Naive B cell (primary cell): ENCODE data around the gene RRAGC. TPM values are rescaled to one million over a fixed set of nuclear protein-coding genes. Genes with fewer than 3 reads are reported as not detected.
"Not testable (repeated sequence)": the region's sequence is repeated elsewhere in the genome, so short reads cannot be mapped to it uniquely, and the experiment has no call there.

Experiments used
- ATAC-seq, 2 donors: fragments of 150-1000 bp; cut with Tn5 transposase; 2 replicates each; pipeline ENCODE4 v1.10.0; 2021; ENCODE audit warnings: low read depth in 2 of 2, mild to moderate bottlenecking in 2 of 2, moderate library complexity in 2 of 2
- DNase-seq: peaks from one replicate; pipeline ENCODE4 v3.0.0; 2022
- H3K27ac Mint-ChIP-seq, 6 donors: one replicate each; pipeline ENCODE4 v1.8.0; 2020 to 2022; ENCODE audit warnings: mild to moderate bottlenecking in 6 of 6, mixed read lengths in 6 of 6, moderate library complexity in 5 of 6, inconsistent platforms in 2 of 6
- H3K27me3 Mint-ChIP-seq, 3 donors: one replicate each; pipeline ENCODE4 v1.8.0; 2021 to 2022; ENCODE audit warnings: mixed read lengths in 3 of 3, mild to moderate bottlenecking in 1 of 3
- H3K36me3 Mint-ChIP-seq, 2 donors: one replicate each; pipeline ENCODE4 v1.8.0; 2020 to 2022; ENCODE audit warnings: mixed read lengths in 2 of 2, inconsistent platforms in 1 of 2, mild to moderate bottlenecking in 1 of 2
- H3K4me1 Mint-ChIP-seq, 3 donors: one replicate each; pipeline ENCODE4 v1.8.0; 2020 to 2022; ENCODE audit warnings: mixed read lengths in 3 of 3, inconsistent platforms in 1 of 3, mild to moderate bottlenecking in 1 of 3, moderate library complexity in 1 of 3
- H3K4me3 Mint-ChIP-seq, 8 donors: one replicate each; pipeline ENCODE4 v1.8.0; 2020 to 2022; ENCODE audit warnings: mild to moderate bottlenecking in 8 of 8, mixed read lengths in 8 of 8, moderate library complexity in 8 of 8, inconsistent platforms in 2 of 8
- H3K9me3 Mint-ChIP-seq, 7 donors: one replicate each; pipeline ENCODE4 v1.8.0; 2020 to 2022; ENCODE audit warnings: mixed read lengths in 7 of 7, mild to moderate bottlenecking in 5 of 7, inconsistent platforms in 2 of 7, moderate library complexity in 1 of 7
- polyA plus RNA-seq, 6 donors: library from polyadenylated mRNA; unstranded; fragments of 300-500 nt; fragmentation: Illumina TruSeq; gene quantifications; one replicate each; pipeline ENCODE4 v1.2.3, GENCODE V29; 2021; ENCODE audit warnings: low read depth in 6 of 6

RRAGC gene
- polyA plus RNA-seq, 6 donors from 2014 or later: 13.9 to 18.7 (median 14.8) TPM

DNA sequence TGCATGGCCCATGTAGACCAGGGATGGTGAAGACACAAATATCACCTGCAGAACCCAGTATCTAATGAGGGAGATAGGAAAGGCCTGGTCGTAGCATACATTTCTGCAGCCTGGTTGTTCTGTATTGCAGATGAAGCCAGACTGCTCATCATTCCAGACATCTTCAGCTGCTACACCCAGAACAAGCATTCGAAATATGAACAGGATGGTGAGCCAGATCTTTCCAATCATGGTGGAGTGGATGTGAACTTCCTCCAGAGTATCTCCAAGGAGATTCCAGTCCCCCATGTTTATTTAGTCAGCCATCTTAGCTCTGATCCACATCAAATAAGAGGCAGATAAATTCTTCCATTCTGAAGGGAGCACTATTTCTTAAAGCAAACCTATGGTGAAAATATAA lies 16.2 kb upstream of the RRAGC start:
- Mint-ChIP-seq H3K4me3 (peak overlapping the region in 1 of 8 donors; percentile 43), H3K4me1 (peaks cover 8 to 28% (median 15%) of the 10 kb centered on the region in 3 donors), H3K27ac (no peak overlapping the region), H3K27me3 (no peaks in the 10 kb centered on the region), H3K9me3 (no peaks in the 10 kb centered on the region), H3K36me3 (no peaks in the 10 kb centered on the region)
- ATAC-seq (no peak), DNase-seq (no peak)

DNA sequence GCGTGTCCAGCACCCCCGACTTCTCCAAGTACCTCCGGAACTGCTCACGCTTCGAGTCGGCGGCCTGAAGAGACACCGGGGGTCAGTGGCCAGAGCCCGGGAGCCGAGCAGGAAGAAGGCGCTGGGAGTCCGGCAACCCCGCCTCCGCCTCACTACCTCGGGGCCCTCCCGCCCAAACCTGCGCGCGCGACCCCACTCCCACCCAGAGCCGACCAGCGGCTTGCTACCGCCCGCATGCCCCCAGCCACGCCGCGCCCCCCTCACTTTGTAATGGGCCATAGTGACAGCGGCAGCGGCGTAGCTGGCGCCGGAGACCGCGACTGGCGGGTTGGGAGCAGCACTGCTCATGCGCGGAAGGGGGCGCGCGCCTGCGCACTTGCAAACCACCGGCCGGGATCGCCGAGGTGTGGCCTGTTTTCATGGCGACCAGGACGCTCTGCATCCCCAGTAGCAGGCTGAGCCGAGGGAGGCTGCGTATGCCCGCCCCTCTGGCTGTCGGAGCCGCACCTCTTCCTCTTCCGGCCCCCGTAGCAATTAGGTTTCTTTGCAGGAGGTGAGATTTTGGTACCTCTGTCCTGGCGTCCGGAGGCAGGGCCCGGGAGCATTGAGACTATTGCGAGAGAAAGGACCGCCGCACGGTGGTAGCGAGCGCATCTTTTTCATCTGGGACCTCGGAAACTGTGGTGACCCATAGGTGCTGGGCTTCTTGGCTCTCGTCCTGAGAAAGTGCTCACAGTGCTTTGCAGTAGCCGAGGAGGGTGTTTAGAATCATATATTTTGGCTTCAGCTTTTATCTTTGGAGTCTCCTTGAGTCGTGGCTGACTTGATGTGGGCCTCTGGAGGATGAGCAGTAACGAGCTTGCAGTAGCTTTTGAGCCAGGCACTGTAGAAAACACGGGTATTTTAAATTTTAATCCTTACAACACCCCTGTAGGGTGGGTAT lies 13.7 kb upstream of the RRAGC start, which contains the start of gene MYCBP:
Gene MYCBP (minus strand): TSS at position 322 of the 943 bp plus-strand sequence. CDS start 43 bp downstream, at position 279.
- Mint-ChIP-seq H3K27ac (peak within 1 kb of the TSS; percentile 72 to 94 (median 82)), H3K27me3 (no peaks in the 10 kb centered on the region), H3K4me1 (peaks cover 8 to 29% (median 20%) of the 10 kb centered on the region in 3 donors), H3K9me3 (no peaks in the 10 kb centered on the region), H3K4me3 (peak within 1 kb of the TSS; percentile 82 to 96 (median 92)), H3K36me3 (no peaks in the 10 kb centered on the region)
- peak; percentile 99 for ATAC-seq
- peak; percentile 99 for DNase-seq

DNA sequence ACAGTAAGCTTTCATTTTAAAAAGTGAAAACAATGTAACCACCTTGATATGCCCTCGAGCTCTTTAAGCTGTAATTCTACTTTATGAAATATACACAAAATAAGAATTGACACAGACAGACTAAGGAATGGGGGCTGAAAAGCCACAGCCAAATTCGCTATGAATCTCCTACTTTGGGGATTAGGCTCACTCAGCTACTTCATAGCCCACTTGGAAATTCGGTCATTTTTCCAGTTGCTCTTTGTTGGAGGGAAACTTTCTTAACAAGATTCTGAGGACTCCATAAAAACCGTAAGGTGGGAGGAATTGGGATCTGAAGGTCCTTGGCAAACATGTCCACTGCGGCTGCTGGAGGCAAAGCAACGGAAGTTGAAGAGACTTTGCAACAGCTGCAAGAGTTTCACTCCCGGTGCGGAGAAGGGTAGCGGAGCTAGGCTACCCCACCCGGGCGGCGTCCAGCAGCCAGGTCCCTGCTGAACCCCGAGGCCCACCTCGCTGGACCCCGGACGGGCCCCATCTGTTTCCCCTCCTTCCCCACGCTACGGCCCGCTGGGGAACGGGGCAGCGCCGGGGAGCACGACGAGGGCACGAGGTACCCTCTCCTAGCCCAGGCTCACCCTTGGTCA lies 12.9 kb upstream of the RRAGC start:
- H3K27ac Mint-ChIP-seq: peak overlapping the region in 4 of 6 donors; percentile 76 to 94 (median 88)
- H3K36me3 Mint-ChIP-seq: no peaks in the 10 kb centered on the region
- DNase-seq: peak; percentile 20
- ATAC-seq: peak; percentile 2 to 10
- peaks cover 14 to 35% (median 26%) of the 10 kb centered on the region in 3 donors for H3K4me1 Mint-ChIP-seq
- peak overlapping the region; percentile 82 to 96 (median 92) for H3K4me3 Mint-ChIP-seq
- peaks cover 0 to 1% (median 0%) of the 10 kb centered on the region in 7 donors for H3K9me3 Mint-ChIP-seq
- no peaks in the 10 kb centered on the region for H3K27me3 Mint-ChIP-seq

DNA sequence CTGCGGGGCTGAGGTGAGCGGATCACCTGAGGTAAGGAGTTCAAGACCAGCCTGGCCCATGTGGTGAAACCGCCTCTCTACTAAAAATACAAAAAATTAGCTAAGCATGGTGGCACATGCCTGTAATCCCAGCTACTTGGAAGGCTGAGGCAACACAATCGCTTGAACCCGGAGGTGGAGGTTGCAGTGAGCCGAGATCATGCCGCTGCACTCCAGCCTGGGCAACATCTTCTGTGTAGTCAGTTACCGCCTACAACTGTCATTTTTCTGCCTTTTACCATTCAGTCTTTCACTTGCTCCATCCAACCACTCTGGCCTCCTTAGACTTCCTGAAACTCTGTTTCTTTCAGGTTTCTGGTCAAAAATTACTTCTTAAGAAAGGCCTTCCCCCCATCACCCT lies 11.4 kb upstream of the RRAGC start:
- H3K27ac Mint-ChIP-seq: peak overlapping the region in 1 of 6 donors; percentile 78
- DNase-seq (no peak), ATAC-seq (no peak)
- H3K36me3 Mint-ChIP-seq: no peaks in the 10 kb centered on the region
- H3K4me3 Mint-ChIP-seq: peak overlapping the region in 4 of 8 donors; percentile 73 to 92 (median 84)
- no peaks in the 10 kb centered on the region for H3K27me3 Mint-ChIP-seq
- H3K9me3 Mint-ChIP-seq: peaks cover 0 to 1% (median 0%) of the 10 kb centered on the region in 7 donors
- H3K4me1 Mint-ChIP-seq: peaks cover 15 to 37% (median 26%) of the 10 kb centered on the region in 3 donors

DNA sequence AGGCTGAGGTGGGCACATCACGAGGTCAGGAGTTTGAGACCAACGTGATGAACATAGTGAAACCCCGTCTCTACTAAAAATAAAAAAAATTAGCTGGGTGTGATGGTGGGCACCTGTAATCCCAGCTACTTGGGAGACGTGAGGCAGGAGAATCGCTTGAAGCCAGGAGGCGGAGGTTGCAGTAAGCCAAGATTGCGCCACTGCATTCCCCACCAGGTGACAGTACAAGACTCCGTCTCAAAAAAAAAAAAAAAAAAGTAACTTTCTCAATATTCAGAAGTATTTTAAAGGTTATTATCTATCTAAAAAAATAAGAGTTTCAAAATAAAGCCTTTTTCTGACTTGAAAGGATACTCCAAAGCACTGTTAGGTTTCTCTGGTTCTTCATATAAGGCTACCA lies 7.6 kb upstream of the RRAGC start:
- H3K4me3 Mint-ChIP-seq: peak overlapping the region in 1 of 8 donors; percentile 18
- ATAC-seq: no peak
- H3K27ac Mint-ChIP-seq: peak overlapping the region in 1 of 6 donors; percentile 65
- no peaks in the 10 kb centered on the region for H3K36me3 Mint-ChIP-seq
- H3K27me3 Mint-ChIP-seq: no peaks in the 10 kb centered on the region
- DNase-seq: no peak
- H3K4me1 Mint-ChIP-seq: peaks cover 18 to 34% (median 22%) of the 10 kb centered on the region in 3 donors
- H3K9me3 Mint-ChIP-seq: peaks cover 0 to 1% (median 0%) of the 10 kb centered on the region in 7 donors

DNA sequence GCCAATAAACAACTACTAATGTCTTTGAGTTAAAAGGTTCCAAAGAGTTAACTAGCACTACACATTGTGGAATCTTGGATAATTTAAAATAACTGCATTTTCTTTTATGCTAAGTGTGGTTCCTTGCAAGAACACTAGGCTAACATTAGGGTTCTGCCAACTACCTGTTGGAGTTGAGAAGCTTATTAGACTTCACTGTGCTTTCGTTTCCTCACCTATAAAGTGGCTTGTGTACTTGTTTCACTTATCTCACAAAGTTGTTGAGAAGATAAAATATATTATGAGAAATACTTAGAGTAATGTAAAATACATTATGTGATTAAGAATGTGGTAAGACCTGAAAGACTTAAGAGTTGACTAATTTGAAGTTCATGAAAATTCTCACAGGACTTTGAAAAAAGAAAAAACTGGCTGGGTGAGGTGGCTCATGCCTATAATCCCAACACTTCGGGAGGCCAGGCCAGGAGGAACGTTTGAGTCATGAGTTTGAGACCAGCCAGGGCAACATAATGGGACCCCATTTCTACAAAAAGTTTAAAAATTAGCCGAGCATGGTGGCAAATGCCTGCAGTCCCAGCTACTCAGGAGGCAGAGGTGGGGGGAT lies 5.6 kb upstream of the RRAGC start:
- no peak for ATAC-seq
- peaks cover 0 to 1% (median 0%) of the 10 kb centered on the region in 7 donors for H3K9me3 Mint-ChIP-seq

DNA sequence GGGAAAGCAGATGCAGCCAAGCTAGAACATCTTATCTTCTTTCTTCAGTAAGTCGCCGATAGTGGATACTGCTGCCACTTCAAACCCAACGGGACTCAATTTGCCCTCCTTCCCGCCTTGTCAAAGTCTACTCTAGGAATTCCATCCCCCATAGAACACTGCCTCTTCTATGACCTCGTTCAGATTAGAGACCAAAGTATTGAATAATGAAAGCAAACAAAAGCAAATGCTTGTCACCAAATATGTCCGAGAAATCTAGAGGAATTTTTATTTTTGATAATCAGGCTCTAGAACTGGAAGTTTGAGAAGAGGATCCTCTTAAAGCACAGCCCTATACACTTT lies 853 bp upstream of the RRAGC start:
- ATAC-seq (no peak), DNase-seq (no peak)
- Mint-ChIP-seq H3K27me3 (no peaks in the 10 kb centered on the region), H3K27ac (peak overlapping the region; percentile 95 to 99 (median 97)), H3K9me3 (no peaks in the 10 kb centered on the region), H3K4me3 (peak overlapping the region; percentile 91 to 98 (median 96)), H3K4me1 (peaks cover 24 to 45% (median 37%) of the 10 kb centered on the region in 3 donors), H3K36me3 (peaks cover 0 to 2% of the 10 kb centered on the region in 2 donors)

More for the DNA sequence above, 5.6 kb upstream of the RRAGC start:
- Mint-ChIP-seq H3K4me3 (no peak overlapping the region), H3K27me3 (no peaks in the 10 kb centered on the region), H3K4me1 (peaks cover 16 to 34% (median 22%) of the 10 kb centered on the region in 3 donors), H3K36me3 (no peaks in the 10 kb centered on the region), H3K27ac (peak overlapping the region in 2 of 6 donors; percentile 38 to 49)
- no peak for DNase-seq

DNA sequence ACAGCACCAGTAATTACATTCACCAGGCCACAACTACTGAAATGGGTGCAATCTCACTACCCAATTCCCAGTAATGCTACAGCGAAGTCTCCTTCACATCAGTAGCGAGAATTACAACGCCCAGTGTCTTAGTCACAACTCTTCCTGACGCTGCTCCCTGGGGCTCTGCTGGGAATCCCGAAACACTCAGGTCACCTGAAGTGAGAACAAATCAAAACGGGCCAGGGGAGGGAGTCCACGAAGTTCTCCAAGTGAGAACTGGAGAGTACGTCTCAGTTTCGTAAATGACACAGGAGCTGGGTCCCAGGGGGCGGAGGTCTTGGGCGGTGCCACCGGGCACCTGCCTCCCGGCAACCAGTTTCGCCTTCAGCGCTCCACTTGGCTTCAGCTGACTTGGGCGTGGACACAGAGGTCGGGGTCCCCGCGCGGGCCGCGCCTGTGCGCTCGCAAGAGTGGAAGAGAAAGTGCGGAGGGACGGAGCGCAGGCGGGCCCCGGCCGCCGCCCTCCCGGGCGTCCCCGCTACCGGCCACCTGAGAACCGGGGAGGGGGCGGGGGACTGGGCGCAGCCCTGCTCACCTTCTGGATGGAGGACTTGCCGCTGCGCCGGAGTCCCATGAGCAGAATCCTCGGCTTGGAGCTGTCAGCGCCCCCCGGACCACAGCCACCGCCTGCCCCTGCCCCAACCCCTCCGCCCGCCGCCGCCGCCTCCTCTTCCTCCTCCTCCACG lies 575 bp downstream of the RRAGC start:
- DNase-seq (peak; percentile 85), ATAC-seq (peak; percentile 55)
- Mint-ChIP-seq H3K36me3 (peaks cover 0 to 8% of the 10 kb centered on the region in 2 donors), H3K27me3 (no peaks in the 10 kb centered on the region), H3K4me1 (peaks cover 32 to 55% (median 42%) of the 10 kb centered on the region in 3 donors), H3K9me3 (no peaks in the 10 kb centered on the region), H3K27ac (peak overlapping the region; percentile 96 to 99 (median 98)), H3K4me3 (peak overlapping the region; percentile 91 to 98 (median 96))

DNA sequence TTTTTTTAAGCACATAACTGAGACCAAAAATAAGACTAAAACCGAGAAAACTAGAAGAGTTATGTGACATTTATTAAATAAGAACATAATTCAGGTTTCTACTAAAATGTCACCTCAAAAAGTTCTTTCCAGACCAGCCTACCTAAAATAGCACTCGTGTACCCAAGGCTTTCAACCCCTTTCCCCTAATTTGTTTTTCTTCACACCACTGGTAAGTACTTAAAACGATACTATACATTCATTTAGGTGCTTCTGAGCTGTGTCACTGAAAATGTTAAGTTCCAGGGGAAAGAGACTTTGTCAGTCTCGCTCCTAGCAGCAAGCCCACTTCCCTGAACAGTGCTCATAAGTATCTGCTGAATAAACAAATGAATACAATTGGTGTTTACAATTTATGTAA lies 6.8 kb downstream of the RRAGC start:
- Mint-ChIP-seq H3K36me3 (peaks cover 7 to 16% of the 10 kb centered on the region in 2 donors), H3K27ac (peak overlapping the region in 2 of 6 donors; percentile 4 to 49), H3K4me1 (peaks cover 20 to 28% (median 28%) of the 10 kb centered on the region in 3 donors), H3K27me3 (no peaks in the 10 kb centered on the region), H3K4me3 (peak overlapping the region in 1 of 8 donors; percentile 33), H3K9me3 (no peaks in the 10 kb centered on the region)
- DNase-seq (no peak), ATAC-seq (no peak)

DNA sequence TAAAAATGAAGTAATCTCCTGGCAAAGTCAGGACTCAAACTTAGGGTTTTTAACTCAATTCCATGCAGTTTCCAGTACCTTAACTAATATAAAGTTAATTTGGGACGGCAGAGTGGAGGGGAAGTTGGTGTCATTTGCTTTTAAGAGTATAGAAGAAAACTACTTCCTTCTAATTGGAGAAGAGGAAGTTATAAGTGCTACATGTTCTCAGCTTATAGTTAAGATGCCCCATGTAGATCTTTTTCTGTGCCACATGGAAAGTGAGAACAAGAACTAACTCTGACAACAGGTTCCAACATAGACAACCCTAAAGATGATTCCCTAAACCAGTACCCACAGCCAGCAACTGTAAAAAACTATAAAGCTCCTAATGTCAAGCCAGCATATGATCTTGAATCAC lies 11.5 kb downstream of the RRAGC start:
- ATAC-seq (peak; percentile 95 to 96), DNase-seq (peak; percentile 35)
- Mint-ChIP-seq H3K9me3 (peaks cover 0 to 3% (median 0%) of the 10 kb centered on the region in 7 donors), H3K27ac (peak overlapping the region in 5 of 6 donors; percentile 34 to 89 (median 75)), H3K4me3 (peak overlapping the region in 3 of 8 donors; percentile 43 to 57 (median 50)), H3K36me3 (peaks cover 25 to 28% of the 10 kb centered on the region in 2 donors), H3K27me3 (no peaks in the 10 kb centered on the region), H3K4me1 (peaks cover 15 to 29% (median 25%) of the 10 kb centered on the region in 3 donors)

DNA sequence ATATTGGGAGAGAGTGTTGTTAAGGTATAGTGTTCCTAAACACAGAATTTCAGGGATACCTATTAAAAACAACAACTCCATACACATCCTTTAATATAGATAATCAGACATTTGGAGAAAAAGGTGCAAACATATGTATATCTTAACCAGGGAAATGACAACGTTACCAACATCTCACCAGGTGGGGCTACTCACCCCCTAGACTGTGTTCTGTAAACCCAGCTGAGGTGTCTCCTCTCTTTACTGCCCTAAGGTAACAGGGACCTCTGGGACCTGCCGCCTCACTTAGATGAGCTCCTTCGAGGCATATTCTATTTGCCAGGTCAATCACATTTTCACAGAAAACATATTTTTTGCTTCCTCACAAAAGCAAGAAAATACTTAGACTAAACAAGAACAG lies 13.4 kb downstream of the RRAGC start:
- H3K27ac Mint-ChIP-seq: no peak overlapping the region
- H3K27me3 Mint-ChIP-seq: no peaks in the 10 kb centered on the region
- peaks cover 0 to 3% (median 0%) of the 10 kb centered on the region in 7 donors for H3K9me3 Mint-ChIP-seq
- H3K36me3 Mint-ChIP-seq: peaks cover 23 to 25% of the 10 kb centered on the region in 2 donors
- DNase-seq (no peak), ATAC-seq (no peak)
- H3K4me3 Mint-ChIP-seq: no peak overlapping the region
- H3K4me1 Mint-ChIP-seq: peaks cover 15 to 29% (median 24%) of the 10 kb centered on the region in 3 donors

DNA sequence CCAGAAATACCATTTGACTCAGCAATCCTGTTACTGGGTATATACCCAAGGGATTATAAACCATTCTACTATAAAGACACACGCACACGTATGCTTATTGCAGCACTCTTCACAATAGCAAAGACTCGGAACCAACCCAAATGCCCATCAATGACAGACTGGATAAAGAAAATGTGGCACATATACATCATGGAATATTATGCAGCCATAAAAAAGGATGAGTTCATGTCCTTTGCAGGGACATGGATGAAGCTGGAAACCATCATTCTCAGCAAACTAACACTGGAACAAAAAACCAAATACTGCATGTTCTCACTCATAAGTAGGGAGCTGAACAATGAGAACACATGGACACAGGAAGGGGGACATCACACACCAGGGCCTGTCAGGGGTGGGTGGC lies 14.5 kb downstream of the RRAGC start:
- Mint-ChIP-seq H3K4me1 (peaks cover 21 to 35% (median 32%) of the 10 kb centered on the region in 3 donors), H3K27ac (peak overlapping the region in 1 of 6 donors; percentile 64), H3K36me3 (peaks cover 21 to 23% of the 10 kb centered on the region in 2 donors)
- ATAC-seq, H3K27me3 Mint-ChIP-seq, H3K9me3 Mint-ChIP-seq, DNase-seq, H3K4me3 Mint-ChIP-seq: not testable (repeated sequence)
